Chondrocyte (in vitro differentiated cells): ENCODE measurements around the gene SEC22A. TPM values are rescaled to one million over a fixed set of nuclear protein-coding genes. Genes with fewer than 3 reads are reported as not detected.
A peak's percentile ranks its signal among the peaks of the same experiment; 100 is the strongest.

ENCODE experiments used
- DNase-seq: peaks from one replicate; pipeline ENCODE4 v3.0.0; 2021; ENCODE audit warnings: mixed read lengths, low spot score
- H3K27ac Mint-ChIP-seq: one replicate; pipeline ENCODE4 v1.8.0; 2021; ENCODE audit warnings: mild to moderate bottlenecking, moderate library complexity, mixed read lengths; ENCODE audit not compliant: unreplicated experiment
- H3K27me3 Mint-ChIP-seq: 2 replicates; pipeline ENCODE4 v1.8.0; 2021; ENCODE audit warnings: low read depth, mixed read lengths
- H3K36me3 Mint-ChIP-seq: 2 replicates; pipeline ENCODE4 v1.8.0; 2021; ENCODE audit warnings: low read depth, mixed read lengths
- H3K4me1 Mint-ChIP-seq: 2 replicates; pipeline ENCODE4 v1.8.0; 2021; ENCODE audit warnings: low read depth, mild to moderate bottlenecking, mixed read lengths
- H3K4me3 Mint-ChIP-seq: one replicate; pipeline ENCODE4 v1.8.0; 2021; ENCODE audit warnings: mild to moderate bottlenecking, moderate library complexity, mixed read lengths; ENCODE audit not compliant: unreplicated experiment
- H3K9me3 Mint-ChIP-seq: 2 replicates; pipeline ENCODE4 v1.8.0; 2021; ENCODE audit warnings: low read depth, mixed read lengths
- total RNA-seq: library from RNA; stranded (reverse); gene quantifications from 3 replicates; pipeline ENCODE4 v1.2.1, GENCODE V29; 2021
- TF ChIP-seq, protein P1 (sequence below): fragments of 200-600 bp; sonication (generic); IDR thresholded peaks from 2 replicates; pipeline ENCODE4 v1.5.0; 2021; ENCODE audit warnings: antibody characterized with exemption, mild to moderate bottlenecking, moderate library complexity

Gene SEC22A
- total RNA-seq, 1 donor from 2014 or later = 14.4 TPM

GRCh38 chr3:123246866-123247265, 45.1 kb downstream of the SEC22A start:
- peaks cover 4% of the 10 kb centered on the region for H3K4me1 Mint-ChIP-seq
- no peak overlapping the region for H3K4me3 Mint-ChIP-seq
- DNase-seq = no peak
- H3K27ac Mint-ChIP-seq = no peak overlapping the region
- no peaks in the 10 kb centered on the region for H3K9me3 Mint-ChIP-seq
- no peaks in the 10 kb centered on the region for H3K27me3 Mint-ChIP-seq
- peaks cover 27% of the 10 kb centered on the region for H3K36me3 Mint-ChIP-seq
- TF ChIP-seq, protein P1, sequence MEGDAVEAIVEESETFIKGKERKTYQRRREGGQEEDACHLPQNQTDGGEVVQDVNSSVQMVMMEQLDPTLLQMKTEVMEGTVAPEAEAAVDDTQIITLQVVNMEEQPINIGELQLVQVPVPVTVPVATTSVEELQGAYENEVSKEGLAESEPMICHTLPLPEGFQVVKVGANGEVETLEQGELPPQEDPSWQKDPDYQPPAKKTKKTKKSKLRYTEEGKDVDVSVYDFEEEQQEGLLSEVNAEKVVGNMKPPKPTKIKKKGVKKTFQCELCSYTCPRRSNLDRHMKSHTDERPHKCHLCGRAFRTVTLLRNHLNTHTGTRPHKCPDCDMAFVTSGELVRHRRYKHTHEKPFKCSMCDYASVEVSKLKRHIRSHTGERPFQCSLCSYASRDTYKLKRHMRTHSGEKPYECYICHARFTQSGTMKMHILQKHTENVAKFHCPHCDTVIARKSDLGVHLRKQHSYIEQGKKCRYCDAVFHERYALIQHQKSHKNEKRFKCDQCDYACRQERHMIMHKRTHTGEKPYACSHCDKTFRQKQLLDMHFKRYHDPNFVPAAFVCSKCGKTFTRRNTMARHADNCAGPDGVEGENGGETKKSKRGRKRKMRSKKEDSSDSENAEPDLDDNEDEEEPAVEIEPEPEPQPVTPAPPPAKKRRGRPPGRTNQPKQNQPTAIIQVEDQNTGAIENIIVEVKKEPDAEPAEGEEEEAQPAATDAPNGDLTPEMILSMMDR = no peak

GRCh38 chr3:123256256-123256655, 54.5 kb downstream of the SEC22A start:
- no peak for DNase-seq
- Mint-ChIP-seq H3K27ac (no peak overlapping the region), H3K4me1 (peaks cover 21% of the 10 kb centered on the region), H3K36me3 (no peaks in the 10 kb centered on the region), H3K27me3 (no peaks in the 10 kb centered on the region), H3K4me3 (no peak overlapping the region), H3K9me3 (no peaks in the 10 kb centered on the region)
- TF ChIP-seq, protein P1 = no peak

GRCh38 chr3:123258359-123258758, 56.6 kb downstream of the SEC22A start:
- Mint-ChIP-seq H3K27me3 (no peaks in the 10 kb centered on the region), H3K27ac (peak overlapping the region; percentile 68), H3K4me3 (no peak overlapping the region), H3K4me1 (peaks cover 7% of the 10 kb centered on the region), H3K9me3 (no peaks in the 10 kb centered on the region), H3K36me3 (no peaks in the 10 kb centered on the region)
- TF ChIP-seq, protein P1 = no peak
- no peak for DNase-seq

DNA sequence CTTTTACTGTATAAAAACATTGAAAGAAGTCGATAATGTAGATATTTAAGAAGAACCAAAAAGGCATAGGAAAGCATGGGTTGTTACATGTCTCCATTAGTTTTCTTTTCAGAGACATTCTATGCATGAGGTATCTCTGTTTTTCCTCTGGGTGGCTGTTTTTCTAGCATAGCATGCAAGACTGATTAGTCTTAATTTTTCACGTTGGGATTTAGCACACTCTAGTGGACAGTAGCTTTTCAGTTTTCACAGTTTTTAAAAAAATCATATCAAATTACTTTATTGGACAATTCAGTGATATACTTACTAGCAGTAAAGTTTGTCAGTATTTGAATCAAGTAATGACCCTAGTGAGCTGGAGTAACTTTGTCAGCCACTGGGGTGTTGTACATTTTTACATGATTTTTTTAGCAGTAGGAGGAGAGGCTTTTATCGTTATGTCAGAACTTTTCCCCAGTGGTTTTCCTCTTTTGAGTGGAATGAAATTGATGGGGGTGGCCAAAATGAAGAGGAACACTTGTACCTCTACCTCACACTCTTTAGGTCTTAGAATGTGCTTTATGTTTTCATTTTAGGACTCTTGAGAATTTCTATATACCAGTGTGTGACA, 57.2 kb downstream of the SEC22A start:
- Mint-ChIP-seq H3K9me3 (no peaks in the 10 kb centered on the region), H3K4me3 (no peak overlapping the region), H3K27ac (peak overlapping the region; percentile 68), H3K27me3 (no peaks in the 10 kb centered on the region), H3K36me3 (no peaks in the 10 kb centered on the region), H3K4me1 (peaks cover 7% of the 10 kb centered on the region)
- no peak for DNase-seq
- TF ChIP-seq, protein P1 = peak; percentile 90

- Mint-ChIP-seq H3K36me3 (peaks cover 14% of the 10 kb centered on the region), H3K4me1 (peaks cover 7% of the 10 kb centered on the region), H3K27ac (no peak overlapping the region), H3K9me3 (peaks cover 12% of the 10 kb centered on the region), H3K4me3 (no peak overlapping the region), H3K27me3 (no peaks in the 10 kb centered on the region)
- no peak for DNase-seq
- TF ChIP-seq, protein P1 = no peak
Measured at GRCh38 chr3:123261666-123262065, 59.9 kb downstream of the SEC22A start.
